Esophagus muscularis mucosa (tissue), 3 donors: ENCODE measurements around the gene IDI1.
A peak's percentile ranks its signal among the peaks of the same experiment; 100 is the strongest.

Experiments used
- CTCF ChIP-seq, 3 experiments: fragments of 200-600 bp in 2 of 3; fragments of 450-650 bp in 1 of 3; sonication (generic) in 2 of 3; IDR thresholded peaks; one replicate each; pipeline ENCODE4 v1.5.1; 2017 to 2019; ENCODE audit warnings: antibody characterized with exemption in 3 of 3, mild to moderate bottlenecking in 2 of 3, moderate library complexity in 1 of 3
- POLR2AphosphoS5 ChIP-seq, 2 donors: sonication (generic); formaldehyde crosslinking; IDR thresholded peaks; one replicate each; pipeline ENCODE4 v1.6.1; 2017; ENCODE audit warnings: antibody characterized with exemption in 2 of 2

DNA sequence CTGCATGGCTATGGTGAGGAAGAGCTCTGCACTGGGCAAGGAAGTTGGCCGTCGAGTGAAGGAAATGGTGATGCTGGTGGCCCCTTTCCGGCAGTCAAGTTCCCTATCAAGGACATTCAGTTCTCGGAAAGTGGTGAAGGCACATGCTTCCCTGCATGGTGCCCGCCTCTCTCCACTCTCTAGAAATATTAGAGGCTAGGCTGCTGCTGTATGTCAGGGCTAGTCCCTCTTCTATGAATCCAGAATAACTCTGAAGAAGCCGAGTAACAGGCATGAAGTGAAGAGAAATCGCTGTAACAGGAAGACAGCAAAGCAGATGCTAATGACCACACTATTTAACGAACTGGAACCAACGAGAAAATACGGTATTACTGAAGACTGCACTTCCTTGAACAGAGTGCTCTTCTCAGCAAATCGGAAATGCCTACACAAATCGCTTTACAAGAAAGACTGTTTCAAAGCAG, 5.4 kb downstream of the IDI1 start:
- TF ChIP-seq CTCF (IDR thresholded peaks at IDR 0.05) = no peak
- TF ChIP-seq POLR2AphosphoS5 (IDR thresholded peaks at IDR 0.05) = peak; percentile 74 to 75
